ENCODE results near the gene NAA30.
"Not testable (repeated sequence)": the region's sequence is repeated elsewhere in the genome, so short reads cannot be mapped to it uniquely, and the experiment has no call there.

The NAA30 gene

DNA sequence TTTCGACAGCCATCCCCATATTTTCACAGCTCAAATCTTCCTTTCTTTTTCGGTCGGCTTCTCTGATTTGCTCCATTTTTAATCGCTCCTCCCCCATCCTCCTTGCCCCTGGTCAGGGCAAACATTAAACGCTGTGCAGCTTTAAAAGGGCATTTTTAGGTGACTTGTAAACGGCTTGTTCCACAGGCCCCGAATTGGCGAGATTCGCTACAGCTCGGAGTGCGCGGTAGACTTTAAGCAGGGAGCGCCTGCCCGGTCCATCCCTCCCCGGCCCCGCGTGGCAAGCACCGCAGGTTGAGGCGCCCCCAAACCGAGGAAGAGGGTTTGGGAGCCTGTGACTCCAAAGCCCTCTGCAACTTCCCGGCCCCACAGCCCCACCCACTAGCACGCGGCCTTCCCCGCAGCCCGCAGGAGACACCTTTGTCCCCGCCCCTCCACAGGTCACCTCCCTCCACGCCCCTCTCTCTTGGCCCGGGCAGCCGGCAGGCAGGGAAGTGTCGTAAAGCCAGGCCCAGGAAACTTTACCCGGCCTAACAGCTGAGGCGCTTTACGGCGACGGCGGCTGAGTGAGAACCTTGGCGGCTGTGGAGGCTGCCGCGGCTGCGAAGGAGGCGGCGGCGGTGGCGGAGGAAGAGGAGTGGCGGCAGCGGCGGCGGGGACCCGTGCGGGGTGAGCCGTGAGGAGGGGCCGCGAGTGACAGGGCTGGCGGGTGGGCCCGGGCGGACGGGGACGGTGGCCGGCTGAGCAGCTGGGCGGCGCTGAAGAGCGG, at the start of gene NAA30:
Gene NAA30, plus strand, starts transcription at position 550 of the 769 bp plus-strand sequence. CDS start 372 bp downstream, outside the sequence.
- DNase-seq (ENCODE audit: low read depth), result peak; percentile 93

- not testable (repeated sequence) for DNase-seq (ENCODE audit: low read depth)
These were observed 46.7 kb upstream of the NAA30 start for GRCh38 chr14:57343545-57344297.

DNA sequence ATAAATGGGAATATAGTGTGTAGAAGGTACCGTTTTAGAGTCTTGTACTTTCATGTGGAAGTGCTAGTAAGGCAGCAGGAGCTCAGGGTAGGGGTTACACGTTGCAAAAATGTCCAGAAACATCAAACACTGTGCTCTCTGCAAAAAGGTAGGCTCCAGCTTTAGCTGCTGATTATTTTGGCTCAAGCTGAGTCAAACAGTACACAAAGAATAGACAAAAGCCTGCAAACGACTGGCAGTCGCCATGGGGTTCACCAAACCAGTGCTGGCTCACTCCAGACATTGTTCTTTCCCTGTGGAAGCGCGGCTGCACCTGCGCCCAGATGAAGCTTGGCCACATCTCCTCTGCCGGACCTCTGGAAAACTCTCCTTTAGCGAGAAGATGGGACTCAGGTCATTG, 45.3 kb upstream of the NAA30 start:
- DNase-seq (ENCODE audit: low read depth), result no peak

DNA sequence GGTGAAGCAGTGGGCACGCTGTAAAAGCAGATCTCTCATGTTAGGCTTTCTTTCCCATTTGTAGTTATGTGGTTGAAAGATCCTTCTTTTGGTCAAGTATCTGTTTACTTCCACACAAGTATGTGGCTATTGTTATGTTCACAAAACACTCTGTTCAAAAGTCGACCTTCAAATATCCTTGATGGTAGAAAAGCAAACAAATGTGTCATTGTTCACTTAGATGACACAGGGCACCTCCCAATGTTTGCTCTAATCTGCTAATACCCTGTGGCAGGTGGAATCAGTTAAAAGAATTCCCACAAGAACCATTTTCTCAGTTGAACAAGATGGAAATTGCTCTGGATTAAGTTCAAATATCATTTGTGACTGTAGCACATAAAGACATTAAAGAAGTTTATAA, 43.6 kb upstream of the NAA30 start:
- DNase-seq (ENCODE audit: low read depth), result no peak

- DNase-seq (ENCODE audit: low read depth), result no peak
These were observed 37.8 kb upstream of the NAA30 start for GRCh38 chr14:57352396-57353170.

GRCh38 chr14:57355081-57355800, 35.1 kb upstream of the NAA30 start:
- DNase-seq (ENCODE audit: low read depth), result no peak

DNA sequence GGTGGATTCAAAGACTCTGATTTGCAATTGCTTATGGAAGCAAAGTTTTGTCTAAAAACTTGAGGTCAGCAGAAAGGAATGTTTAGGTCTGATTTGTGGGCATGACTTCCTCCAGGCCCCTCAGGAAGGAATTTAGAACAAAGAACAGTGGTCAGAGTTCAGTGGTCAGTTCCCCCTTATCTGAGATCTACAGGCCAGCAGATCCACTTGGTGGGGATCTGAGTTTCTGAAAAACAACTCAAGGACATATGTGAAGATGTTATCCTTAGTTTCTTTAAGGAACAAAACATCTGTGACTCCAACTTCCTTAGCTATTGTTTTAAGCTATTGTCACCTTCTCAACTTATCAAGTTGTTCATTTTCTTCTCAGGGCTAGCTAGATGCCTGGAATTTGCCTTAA, 28.0 kb upstream of the NAA30 start:
- DNase-seq (ENCODE audit: low read depth), result no peak

- DNase-seq (ENCODE audit: low read depth), result no peak
These were observed 25.5 kb upstream of the NAA30 start for GRCh38 chr14:57364659-57365450.

- DNase-seq (ENCODE audit: low read depth), result not testable (repeated sequence)
These were observed 20.2 kb upstream of the NAA30 start for GRCh38 chr14:57370187-57370586.

GRCh38 chr14:57371013-57371412, 19.4 kb upstream of the NAA30 start:
- peak; percentile 33 for DNase-seq (ENCODE audit: low read depth)

DNA sequence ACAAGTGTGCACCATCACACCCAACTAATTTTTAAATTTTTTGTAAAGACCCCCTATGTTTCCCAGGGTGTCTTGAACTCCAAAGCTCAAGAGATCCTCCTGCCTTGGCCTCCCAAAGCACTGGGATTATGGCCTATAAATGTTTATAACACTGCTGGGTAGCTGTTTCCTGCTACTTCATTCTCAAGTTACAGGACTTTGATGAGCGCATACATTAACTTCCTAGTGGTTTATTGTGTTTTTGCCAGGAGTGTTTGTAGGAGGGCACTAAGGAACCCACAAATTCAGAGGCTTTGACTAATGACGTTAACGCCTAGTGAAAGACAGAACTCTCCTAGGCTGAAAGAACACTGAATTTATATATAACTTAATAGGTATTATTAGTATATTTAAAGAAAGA, 15.2 kb upstream of the NAA30 start:
- no peak for DNase-seq (ENCODE audit: low read depth)

- no peak for DNase-seq (ENCODE audit: low read depth)
These were observed 11.7 kb upstream of the NAA30 start for GRCh38 chr14:57378661-57379060.

DNA sequence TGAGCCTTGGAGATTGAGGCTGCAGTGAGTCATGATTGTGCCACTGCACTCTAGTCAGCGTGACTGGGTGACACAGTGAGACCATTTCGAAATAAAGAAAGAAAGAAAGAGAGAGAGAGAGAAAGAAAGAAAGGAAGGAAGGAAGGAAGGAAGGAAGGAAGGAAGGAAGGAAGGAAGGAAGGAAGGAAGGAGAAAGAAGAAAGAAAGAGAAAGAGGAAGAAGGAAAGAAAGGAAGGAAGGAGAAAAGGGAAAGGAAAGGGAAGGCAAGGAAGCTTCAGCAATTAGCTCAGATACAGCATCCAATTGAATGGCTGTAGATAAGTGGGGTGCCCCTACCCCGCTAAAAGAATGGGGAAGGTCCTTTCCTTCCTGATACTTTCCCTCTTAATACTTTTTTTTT, 9.5 kb upstream of the NAA30 start:
- no peak for DNase-seq (ENCODE audit: low read depth)

DNA sequence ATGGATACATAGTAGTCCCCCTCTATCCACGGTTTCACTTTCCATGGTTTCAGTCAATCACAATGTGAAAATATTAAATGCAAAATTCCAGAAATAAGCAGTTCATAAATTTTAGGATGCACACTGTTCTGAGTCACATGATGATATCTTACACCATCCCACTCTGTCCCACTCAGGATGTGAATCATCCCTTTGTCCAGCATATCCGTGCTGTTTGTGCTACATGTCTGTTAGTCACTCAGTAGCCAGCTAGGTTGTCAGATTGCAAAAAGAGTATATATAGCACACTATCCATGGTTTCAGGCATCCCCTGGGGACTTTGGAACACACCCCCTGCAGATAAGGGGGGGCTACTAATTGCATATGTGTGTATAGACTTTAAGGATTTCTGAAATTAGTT, 8.1 kb upstream of the NAA30 start:
- DNase-seq (ENCODE audit: low read depth), result peak; percentile 92

DNA sequence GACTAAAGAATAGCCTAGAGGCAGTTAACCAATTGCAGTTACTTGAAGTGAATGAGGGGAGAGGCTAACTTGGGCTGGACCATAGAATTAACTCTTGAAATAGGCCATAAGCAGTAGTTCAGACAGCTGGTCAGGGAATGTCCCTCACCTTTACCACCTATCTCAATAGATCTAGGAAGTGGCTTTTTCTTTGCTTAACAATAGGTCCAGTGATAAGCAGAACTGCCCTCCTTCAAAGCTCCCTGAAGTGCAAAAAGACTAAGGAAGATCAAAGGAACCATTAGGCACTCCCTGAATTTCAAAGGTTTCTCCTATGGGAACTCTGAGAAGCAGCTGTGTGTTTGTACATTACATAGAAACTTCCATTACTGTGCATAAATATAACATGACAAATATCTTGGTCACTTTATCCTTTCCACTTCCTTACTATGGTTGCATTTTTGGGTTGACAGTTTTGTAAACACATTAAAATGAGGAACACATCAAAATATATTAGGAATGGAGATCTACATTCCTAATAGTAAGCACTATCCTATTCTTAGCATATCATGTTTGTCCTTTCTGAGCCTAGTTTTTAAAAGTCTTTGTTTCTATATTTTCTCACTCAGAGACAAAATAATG, 7.2 kb upstream of the NAA30 start:
- DNase-seq (ENCODE audit: low read depth), result no peak

- no peak for DNase-seq (ENCODE audit: low read depth)
These were observed 2.3 kb upstream of the NAA30 start for GRCh38 chr14:57388067-57388466.

DNA sequence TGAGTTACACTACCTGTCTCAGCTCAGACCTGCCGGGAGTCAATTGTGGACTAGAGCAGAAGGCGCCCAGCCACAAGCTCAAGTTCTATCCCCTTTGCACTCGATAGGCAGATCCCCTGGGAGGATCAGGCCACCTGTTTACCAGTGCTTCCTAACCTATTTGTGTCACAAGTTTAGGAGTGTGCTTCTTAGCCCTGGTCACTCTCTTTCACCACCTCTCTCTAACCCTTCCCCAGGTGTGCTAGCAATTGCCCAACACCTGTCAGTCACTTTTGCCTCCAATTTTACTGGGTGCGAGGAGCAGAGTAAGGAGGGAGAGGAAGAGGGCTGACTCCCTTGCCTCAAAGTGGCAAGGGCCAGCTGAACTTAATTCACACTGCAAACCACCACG, 745 bp upstream of the NAA30 start:
- no peak for DNase-seq (ENCODE audit: low read depth)

DNA sequence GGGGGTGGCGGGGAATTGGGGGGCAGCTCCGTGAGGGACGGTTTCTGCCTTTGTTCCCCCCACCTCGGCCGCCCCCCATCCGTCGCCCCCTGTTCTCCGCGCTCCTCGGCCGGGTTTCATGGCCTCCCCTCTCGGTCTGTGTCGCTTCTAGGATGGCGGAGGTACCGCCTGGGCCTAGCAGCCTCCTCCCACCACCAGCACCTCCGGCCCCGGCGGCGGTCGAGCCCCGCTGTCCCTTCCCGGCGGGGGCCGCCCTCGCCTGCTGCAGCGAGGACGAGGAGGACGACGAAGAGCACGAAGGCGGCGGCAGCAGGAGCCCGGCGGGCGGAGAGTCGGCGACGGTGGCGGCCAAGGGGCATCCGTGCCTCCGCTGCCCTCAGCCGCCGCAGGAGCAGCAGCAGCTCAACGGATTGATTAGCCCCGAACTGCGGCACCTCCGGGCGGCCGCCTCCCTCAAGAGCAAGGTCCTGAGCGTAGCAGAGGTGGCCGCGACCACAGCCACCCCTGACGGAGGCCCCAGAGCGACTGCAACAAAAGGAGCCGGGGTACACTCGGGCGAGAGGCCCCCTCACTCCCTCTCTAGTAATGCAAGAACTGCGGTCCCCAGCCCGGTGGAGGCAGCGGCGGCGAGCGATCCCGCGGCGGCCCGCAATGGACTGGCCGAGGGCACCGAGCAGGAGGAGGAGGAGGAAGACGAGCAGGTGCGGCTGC, 575 bp downstream of the NAA30 start:
- peak; percentile 54 for DNase-seq (ENCODE audit: low read depth)

DNA sequence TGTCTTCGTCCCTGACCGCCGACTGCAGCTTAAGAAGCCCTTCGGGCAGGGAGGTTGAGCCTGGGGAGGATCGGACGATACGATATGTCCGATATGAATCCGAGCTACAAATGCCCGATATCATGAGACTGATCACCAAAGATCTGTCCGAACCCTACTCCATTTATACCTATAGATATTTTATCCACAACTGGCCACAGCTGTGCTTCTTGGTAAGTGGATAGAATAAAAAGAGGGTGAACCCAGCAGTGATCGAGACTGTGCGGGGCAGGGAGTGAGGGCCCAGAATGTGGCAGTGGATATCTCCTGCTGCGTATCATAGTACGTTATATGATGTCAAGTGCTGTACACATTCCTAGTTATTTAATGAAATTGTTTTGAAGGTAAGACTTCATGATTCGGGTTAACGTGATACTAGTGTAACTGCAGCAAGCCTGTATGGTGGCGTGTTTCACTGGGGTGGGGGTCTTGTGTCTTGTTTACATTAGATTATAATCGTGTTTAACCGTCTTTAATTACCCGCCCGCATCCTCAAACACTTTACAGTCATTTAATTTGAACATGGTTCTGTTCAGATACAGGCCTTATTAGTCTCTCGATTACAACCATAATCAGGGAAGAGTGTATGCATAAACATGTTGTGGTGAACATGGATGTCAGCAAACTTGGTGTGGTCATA, 1.3 kb downstream of the NAA30 start:
- peak; percentile 27 for DNase-seq (ENCODE audit: low read depth)

DNA sequence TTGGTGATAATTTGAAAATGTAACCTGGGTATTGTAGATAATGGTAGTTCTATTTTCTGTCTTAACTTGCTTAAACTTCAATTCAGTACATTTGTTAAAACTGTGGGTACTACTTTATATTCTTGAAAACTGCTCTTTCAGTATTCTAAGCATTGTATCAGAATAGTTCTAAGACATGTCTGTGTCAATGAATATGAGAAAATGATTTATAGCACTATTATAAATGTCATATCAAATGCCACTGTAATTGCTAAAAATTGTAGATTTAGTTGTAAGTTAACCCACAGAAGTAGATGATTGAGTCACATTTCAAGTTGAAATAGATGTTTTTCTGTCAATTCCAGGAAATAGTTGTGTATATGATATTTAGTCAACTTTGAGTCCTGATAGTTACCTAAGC, 2.4 kb downstream of the NAA30 start:
- no peak for DNase-seq (ENCODE audit: low read depth)
